Tibial artery (tissue), 4 donors: Measurements from ENCODE around the gene KRTAP4-4.
"Not testable (repeated sequence)": the region's sequence is repeated elsewhere in the genome, so short reads cannot be mapped to it uniquely, and the experiment has no call there.

Source experiments
- DNase-seq, 2 donors: peaks; one replicate each; pipeline ENCODE4 v3.0.0-alpha.2; 2019
- H3K27ac ChIP-seq, 2 donors: fragments of 200-600 bp; sonication (generic) in 1 of 2; 1 replicate in 1 of 2; 2 replicates in 1 of 2; pipeline ENCODE4 v1.5.1; 2018 to 2019; ENCODE audit warnings: mild to moderate bottlenecking in 1 of 2
- H3K27me3 ChIP-seq, 2 donors: fragments of 200-600 bp; sonication (generic) in 1 of 2; one replicate each; pipeline versions ENCODE4 v1.5.1 to v1.6.0; 2016 to 2019
- H3K36me3 ChIP-seq, 3 donors: fragments of 200-600 bp; sonication (generic) in 2 of 3; one replicate each; pipeline ENCODE4 v1.5.1; 2016 to 2019; ENCODE audit warnings: mild to moderate bottlenecking in 2 of 3
- H3K4me1 ChIP-seq, 4 donors: fragments of 200-600 bp; sonication (generic) in 2 of 4; 1 replicate in 3 of 4; 2 replicates in 1 of 4; pipeline ENCODE4 v1.5.1; 2016 to 2019
- H3K4me3 ChIP-seq, 2 donors: fragments of 200-600 bp; sonication (generic) in 1 of 2; 1 replicate in 1 of 2; 2 replicates in 1 of 2; pipeline ENCODE4 v1.5.1; 2018 to 2019; ENCODE audit warnings: mild to moderate bottlenecking in 2 of 2
- H3K9me3 ChIP-seq, 3 donors: fragments of 200-600 bp; sonication (generic) in 1 of 3; one replicate each; pipeline ENCODE4 v1.5.1; 2016 to 2019
- CTCF ChIP-seq, 2 experiments: fragments of 200-600 bp in 1 of 2; fragments of 450-650 bp in 1 of 2; IDR thresholded peaks; one replicate each; pipeline ENCODE4 v1.5.1; 2017 to 2019; ENCODE audit warnings: antibody characterized with exemption in 2 of 2, mild to moderate bottlenecking in 1 of 2, moderate library complexity in 1 of 2
- intact Hi-C: fragments of 100-400 bp; cut with DNase I; formaldehyde crosslinking; loops from one replicate; pipeline ENCODE4 v1.15.0; 2023; ENCODE audit warnings: low total_unique reads

Gene KRTAP4-4

GRCh38 chr17:41160648-41161047 lies at the start of gene KRTAP4-4:
TSS of gene KRTAP4-4 (minus strand) at chr17:41160748. CDS start at chr17:41160691, 57 bp downstream.
- TF ChIP-seq CTCF (IDR thresholded peaks at IDR 0.05): no peak
- Histone ChIP-seq H3K27me3 (peaks cover 0 to 21% of the 10 kb centered on the region in 2 donors), H3K4me3 (no peak within 1 kb of the TSS), H3K36me3 (no peaks in the 10 kb centered on the region), H3K4me1 (no peaks in the 10 kb centered on the region), H3K9me3 (no peaks in the 10 kb centered on the region), H3K27ac (no peak within 1 kb of the TSS)
- DNase-seq: no peak
- intact Hi-C loops: no loop called here

GRCh38 chr17:41199421-41200078 lies 39.0 kb upstream of the KRTAP4-4 start:
- no peak for DNase-seq
- no peaks in the 10 kb centered on the region for H3K27me3 ChIP-seq
- no peaks in the 10 kb centered on the region for H3K4me1 ChIP-seq
- no peak overlapping the region for H3K27ac ChIP-seq
- no peaks in the 10 kb centered on the region for H3K36me3 ChIP-seq
- TF ChIP-seq CTCF (IDR thresholded peaks at IDR 0.05): no peak
- intact Hi-C loops: no loop called here
- no peak overlapping the region for H3K4me3 ChIP-seq
- H3K9me3 ChIP-seq: no peaks in the 10 kb centered on the region

- no peaks in the 10 kb centered on the region for H3K9me3 ChIP-seq
- no peaks in the 10 kb centered on the region for H3K36me3 ChIP-seq
- DNase-seq: no peak
- TF ChIP-seq CTCF (IDR thresholded peaks at IDR 0.05): no peak
- H3K27ac ChIP-seq: no peak overlapping the region
- intact Hi-C loops: no loop called here
- no peaks in the 10 kb centered on the region for H3K27me3 ChIP-seq
- no peak overlapping the region for H3K4me3 ChIP-seq
- no peaks in the 10 kb centered on the region for H3K4me1 ChIP-seq
These were observed 35.5 kb upstream of the KRTAP4-4 start for GRCh38 chr17:41196068-41196467.

GRCh38 chr17:41190328-41190727 lies 29.8 kb upstream of the KRTAP4-4 start:
- peaks cover 0 to 17% of the 10 kb centered on the region in 2 donors for H3K27me3 ChIP-seq

GRCh38 chr17:41189837-41190318 lies 29.3 kb upstream of the KRTAP4-4 start, which contains the start of gene KRTAP9-1:
TSS of gene KRTAP9-1 (plus strand) at chr17:41189887. CDS start at chr17:41189887, 0 bp downstream.
- DNase-seq, H3K27ac ChIP-seq, intact Hi-C loops, H3K9me3 ChIP-seq, H3K4me3 ChIP-seq, H3K4me1 ChIP-seq, H3K36me3 ChIP-seq: not testable (repeated sequence)
- peaks cover 0 to 17% of the 10 kb centered on the region in 2 donors for H3K27me3 ChIP-seq

More at GRCh38 chr17:41190328-41190727, 29.8 kb upstream of the KRTAP4-4 start:
- intact Hi-C loops: no loop called here
- H3K4me3 ChIP-seq: no peak overlapping the region
- DNase-seq: no peak
- H3K27ac ChIP-seq: no peak overlapping the region
- H3K4me1 ChIP-seq: no peaks in the 10 kb centered on the region
- no peaks in the 10 kb centered on the region for H3K36me3 ChIP-seq
- H3K9me3 ChIP-seq: no peaks in the 10 kb centered on the region
- TF ChIP-seq CTCF (IDR thresholded peaks at IDR 0.05): no peak

- intact Hi-C loops: no loop called here
- H3K36me3 ChIP-seq: no peaks in the 10 kb centered on the region
- no peak for TF ChIP-seq CTCF (IDR thresholded peaks at IDR 0.05)
- no peak overlapping the region for H3K27ac ChIP-seq
- H3K27me3 ChIP-seq: peaks cover 0 to 17% of the 10 kb centered on the region in 2 donors
- no peaks in the 10 kb centered on the region for H3K9me3 ChIP-seq
- H3K4me3 ChIP-seq: no peak overlapping the region
- no peaks in the 10 kb centered on the region for H3K4me1 ChIP-seq
- no peak for DNase-seq
These were observed 26.3 kb upstream of the KRTAP4-4 start for GRCh38 chr17:41186872-41187271.
